ENCODE measurements around the gene KANK2.

DNA sequence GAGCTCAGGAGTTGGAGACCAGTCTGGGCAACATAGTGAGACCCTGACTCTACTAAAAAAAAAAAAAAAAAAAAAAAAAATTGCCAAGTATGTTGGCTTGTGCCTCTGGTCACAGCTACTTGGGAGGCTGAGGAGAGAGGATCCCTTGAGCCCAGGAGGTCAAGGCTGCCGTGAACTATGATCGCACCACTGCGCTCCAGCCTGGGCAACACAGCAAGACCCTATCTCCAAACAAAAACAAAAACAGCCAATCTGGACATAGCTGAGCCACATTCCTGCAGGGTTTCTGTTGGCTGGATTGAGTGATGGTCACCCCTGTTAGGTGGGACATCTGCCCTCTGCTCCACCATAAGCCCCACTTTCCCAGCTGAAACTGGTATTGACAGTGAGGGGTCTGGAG, 28.5 kb upstream of the KANK2 start:
- TF ChIP-seq CTCF (IDR thresholded peaks at IDR 0.05; ENCODE audit: low read depth, low read length) (no peak), MAX (IDR thresholded peaks at IDR 0.05; ENCODE audit: low read depth, low read length) (no peak)

Measured in NB4 (cell line).